HepG2 (cell line): ENCODE results near the gene AUP1. TPM values are rescaled to one million over a fixed set of nuclear protein-coding genes. Genes with fewer than 3 reads are reported as not detected.

Source experiments
- BORCS8-MEF2B ChIP-seq: sonication (generic); formaldehyde crosslinking; IDR thresholded peaks from 2 replicates; pipeline ENCODE4 v1.8.0; 2022; ENCODE audit warnings: mild to moderate bottlenecking, missing genetic modification reagents
- CEBPG ChIP-seq: IDR thresholded peaks from 2 replicates; pipeline ENCODE4 v1.6.1; 2016
- ESRRA ChIP-seq: sonication (generic); formaldehyde crosslinking; IDR thresholded peaks from 2 replicates; pipeline ENCODE4 v1.5.1; 2020; ENCODE audit warnings: mild to moderate bottlenecking, low read depth, missing genetic modification reagents
- FOSL1 ChIP-seq: sonication (generic); formaldehyde crosslinking; IDR thresholded peaks from 2 replicates; pipeline ENCODE4 v1.9.0; 2021; ENCODE audit warnings: missing genetic modification reagents, borderline replicate concordance
- GFI1 ChIP-seq: sonication (generic); formaldehyde crosslinking; IDR thresholded peaks from 2 replicates; pipeline ENCODE4 v1.5.0; 2020; ENCODE audit warnings: missing genetic modification reagents, mild to moderate bottlenecking, borderline replicate concordance
- HHEX ChIP-seq: IDR thresholded peaks from 2 replicates; pipeline ENCODE4 v1.6.1; 2016; ENCODE audit warnings: control low read depth
- KLF6 ChIP-seq: IDR thresholded peaks from 2 replicates; pipeline ENCODE4 v1.8.0; 2016; ENCODE audit warnings: missing biosample characterization, missing genetic modification reagents
- MED1 ChIP-seq: sonication (generic); formaldehyde crosslinking; IDR thresholded peaks from 2 replicates; pipeline ENCODE4 v1.4.0; 2020; ENCODE audit warnings: missing genetic modification reagents
- PITX1 ChIP-seq: sonication (generic); formaldehyde crosslinking; IDR thresholded peaks from 2 replicates; pipeline ENCODE4 v1.5.1; 2020; ENCODE audit warnings: mild to moderate bottlenecking, missing genetic modification reagents
- RAD21 ChIP-seq: fragments of 450-650 bp; formaldehyde crosslinking; IDR thresholded peaks from 2 replicates; pipeline ENCODE4 v1.5.0; 2020; ENCODE audit warnings: mild to moderate bottlenecking
- SP4 ChIP-seq: sonication (generic); formaldehyde crosslinking; IDR thresholded peaks from 2 replicates; pipeline ENCODE4 v1.8.1; 2023; ENCODE audit warnings: mild to moderate bottlenecking, missing genetic modification reagents
- TARDBP ChIP-seq: sonication (generic); formaldehyde crosslinking; IDR thresholded peaks from 2 replicates; pipeline ENCODE4 v1.8.0; 2022; ENCODE audit warnings: mild to moderate bottlenecking, missing genetic modification reagents
- TGIF2 ChIP-seq: IDR thresholded peaks from 2 replicates; pipeline ENCODE4 v1.6.1; 2016; ENCODE audit warnings: control low read depth, missing compliant biosample characterization
- ZBTB42 ChIP-seq: sonication (generic); formaldehyde crosslinking; IDR thresholded peaks from 2 replicates; pipeline ENCODE4 v1.5.0; 2020; ENCODE audit warnings: mild to moderate bottlenecking, missing genetic modification reagents
- ZNF605 ChIP-seq: sonication (generic); formaldehyde crosslinking; IDR thresholded peaks from 2 replicates; pipeline ENCODE4 v1.8.0; 2022; ENCODE audit warnings: mild to moderate bottlenecking, missing genetic modification reagents
- ZNF644 ChIP-seq: IDR thresholded peaks from 2 replicates; pipeline ENCODE4 v1.6.1; 2016; ENCODE audit warnings: low read depth
- ZNF709 ChIP-seq: sonication (generic); formaldehyde crosslinking; IDR thresholded peaks from 2 replicates; pipeline ENCODE4 v1.5.0; 2020; ENCODE audit warnings: mild to moderate bottlenecking, missing genetic modification reagents
- ZNF788 ChIP-seq: sonication (generic); formaldehyde crosslinking; IDR thresholded peaks from 2 replicates; pipeline ENCODE4 v1.5.0; 2020; ENCODE audit warnings: mild to moderate bottlenecking, missing genetic modification reagents, borderline replicate concordance
- polyA plus RNA-seq, 8 experiments: library from polyadenylated mRNA; depleted of rRNA in 3 of 8; stranded (reverse) in 7 of 8; unstranded in 1 of 8; fragments of >200 nt; fragmentation: Illumina TruSeq in 4 of 8; extraction: Trizol in 4 of 8; gene quantifications; 2 replicates each; pipeline versions ENCODE4 v1.2.1 to v1.2.3, GENCODE V29; 2011 to 2016; ENCODE audit warnings: low read depth in 4 of 8, missing spikeins in 1 of 8, mixed read lengths in 1 of 8; ENCODE audit not compliant: insufficient read depth in 1 of 8
- total RNA-seq, 5 experiments: library from RNA; depleted of rRNA; stranded (reverse); fragments of >200 nt; fragmentation: Illumina TruSeq; extraction: Trizol; gene quantifications; 2 replicates each; pipeline ENCODE4 v1.2.3, GENCODE V29; 2016; ENCODE audit warnings: low read depth in 1 of 5
- TF ChIP-seq, protein P1 (sequence below): sonication (generic); formaldehyde crosslinking; IDR thresholded peaks from 2 replicates; pipeline ENCODE4 v1.4.0; 2020; ENCODE audit warnings: missing genetic modification reagents
- TF ChIP-seq, protein P2 (sequence below): IDR thresholded peaks from 2 replicates; pipeline ENCODE4 v1.6.1; 2016; ENCODE audit warnings: mild to moderate bottlenecking
- TF ChIP-seq, protein P3 (sequence below): sonication (generic); formaldehyde crosslinking; IDR thresholded peaks from 2 replicates; pipeline ENCODE4 v1.5.0; 2020; ENCODE audit warnings: mild to moderate bottlenecking, missing genetic modification reagents
- TF ChIP-seq, protein P4 (sequence below): sonication (generic); formaldehyde crosslinking; IDR thresholded peaks from 2 replicates; pipeline ENCODE4 v1.4.0; 2020; ENCODE audit warnings: missing genetic modification reagents

Gene AUP1
- total and polyA plus RNA-seq, 2 of the 13 experiments (the other 11 are each of a cell fraction or from before 2014, with no cell fraction given) = 174 to 267 TPM

DNA sequence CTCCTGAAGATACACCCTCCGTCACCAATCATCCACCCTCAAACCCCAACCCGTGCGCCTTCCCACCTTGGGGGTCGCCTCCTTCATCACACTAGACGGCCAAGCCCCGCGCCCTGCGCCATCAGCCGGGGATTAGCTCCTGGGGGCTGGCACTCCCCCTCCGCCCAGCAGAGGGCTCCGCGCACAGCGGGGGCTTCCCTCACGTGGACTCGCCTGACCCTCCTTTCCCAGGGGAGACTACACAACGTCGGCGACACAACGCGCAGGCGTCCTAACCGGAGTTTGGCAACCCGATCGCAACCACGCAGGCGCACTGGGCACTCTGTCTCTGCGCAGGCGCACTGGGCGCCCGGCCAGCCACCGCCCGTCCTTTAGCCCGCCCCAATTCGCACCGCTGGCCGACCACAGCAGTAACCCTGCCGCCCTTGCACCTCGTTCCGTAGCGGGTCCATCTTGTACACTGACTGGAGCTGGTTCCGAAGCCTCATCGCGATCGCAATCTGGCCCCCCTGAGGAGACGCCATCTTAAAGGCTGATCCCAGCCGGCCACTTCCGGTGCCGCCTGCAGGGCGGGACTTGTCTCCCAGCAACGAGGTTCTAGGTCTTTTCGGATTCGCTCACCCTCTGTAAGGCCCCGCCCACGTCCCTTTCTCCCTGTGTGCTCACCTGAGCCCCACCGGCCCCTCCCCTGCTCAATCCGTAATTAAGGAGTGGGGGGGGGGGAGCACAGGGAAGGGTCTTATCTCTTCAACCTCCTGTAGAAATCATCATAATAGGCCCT is 22.2 kb downstream of the AUP1 start, which contains the start of gene PCGF1 (continued):
- TF ChIP-seq, protein P1, sequence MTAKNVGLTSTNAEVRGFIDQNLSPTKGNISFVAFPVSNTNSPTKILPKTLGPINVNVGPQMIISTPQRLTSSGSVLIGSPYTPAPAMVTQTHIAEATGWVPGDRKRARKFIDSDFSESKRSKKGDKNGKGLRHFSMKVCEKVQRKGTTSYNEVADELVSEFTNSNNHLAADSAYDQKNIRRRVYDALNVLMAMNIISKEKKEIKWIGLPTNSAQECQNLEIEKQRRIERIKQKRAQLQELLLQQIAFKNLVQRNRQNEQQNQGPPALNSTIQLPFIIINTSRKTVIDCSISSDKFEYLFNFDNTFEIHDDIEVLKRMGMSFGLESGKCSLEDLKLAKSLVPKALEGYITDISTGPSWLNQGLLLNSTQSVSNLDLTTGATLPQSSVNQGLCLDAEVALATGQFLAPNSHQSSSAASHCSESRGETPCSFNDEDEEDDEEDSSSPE (CRISPR knock-in tag) = peak; percentile 85; the same call in 1 of the 2 replicates
- TF ChIP-seq ZNF788 (CRISPR knock-in tag) = peak; percentile 95
- peak; percentile 82 for TF ChIP-seq MED1
- TF ChIP-seq, protein P2, sequence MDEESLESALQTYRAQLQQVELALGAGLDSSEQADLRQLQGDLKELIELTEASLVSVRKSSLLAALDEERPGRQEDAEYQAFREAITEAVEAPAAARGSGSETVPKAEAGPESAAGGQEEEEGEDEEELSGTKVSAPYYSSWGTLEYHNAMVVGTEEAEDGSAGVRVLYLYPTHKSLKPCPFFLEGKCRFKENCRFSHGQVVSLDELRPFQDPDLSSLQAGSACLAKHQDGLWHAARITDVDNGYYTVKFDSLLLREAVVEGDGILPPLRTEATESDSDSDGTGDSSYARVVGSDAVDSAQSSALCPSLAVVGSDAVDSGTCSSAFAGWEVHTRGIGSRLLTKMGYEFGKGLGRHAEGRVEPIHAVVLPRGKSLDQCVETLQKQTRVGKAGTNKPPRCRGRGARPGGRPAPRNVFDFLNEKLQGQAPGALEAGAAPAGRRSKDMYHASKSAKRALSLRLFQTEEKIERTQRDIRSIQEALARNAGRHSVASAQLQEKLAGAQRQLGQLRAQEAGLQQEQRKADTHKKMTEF (CRISPR knock-in tag) = peak; percentile 84
- peak; percentile 7; the same call in 1 of the 2 replicates for TF ChIP-seq HHEX (CRISPR knock-in tag)
- no peak for TF ChIP-seq FOSL1
- TF ChIP-seq ESRRA (CRISPR knock-in tag) = peak; percentile 71
- TF ChIP-seq CEBPG (CRISPR knock-in tag) = peak; percentile 80
- peak; percentile 97 for TF ChIP-seq PITX1 (CRISPR knock-in tag)
- TF ChIP-seq RAD21 (CRISPR knock-in tag) = peak; percentile 89
- peak; percentile 50 for TF ChIP-seq KLF6 (CRISPR knock-in tag)
- TF ChIP-seq BORCS8-MEF2B (CRISPR knock-in tag) = peak; percentile 53
- TF ChIP-seq ZNF644 (CRISPR knock-in tag) = 0 out of 2 replicates have a peak, but pooled peaks have one; percentile 42
- no peak; the same call in 1 of the 2 replicates for TF ChIP-seq TARDBP
- peak; percentile 84; the same call in 1 of the 2 replicates for TF ChIP-seq ZBTB42
- TF ChIP-seq, protein P3, sequence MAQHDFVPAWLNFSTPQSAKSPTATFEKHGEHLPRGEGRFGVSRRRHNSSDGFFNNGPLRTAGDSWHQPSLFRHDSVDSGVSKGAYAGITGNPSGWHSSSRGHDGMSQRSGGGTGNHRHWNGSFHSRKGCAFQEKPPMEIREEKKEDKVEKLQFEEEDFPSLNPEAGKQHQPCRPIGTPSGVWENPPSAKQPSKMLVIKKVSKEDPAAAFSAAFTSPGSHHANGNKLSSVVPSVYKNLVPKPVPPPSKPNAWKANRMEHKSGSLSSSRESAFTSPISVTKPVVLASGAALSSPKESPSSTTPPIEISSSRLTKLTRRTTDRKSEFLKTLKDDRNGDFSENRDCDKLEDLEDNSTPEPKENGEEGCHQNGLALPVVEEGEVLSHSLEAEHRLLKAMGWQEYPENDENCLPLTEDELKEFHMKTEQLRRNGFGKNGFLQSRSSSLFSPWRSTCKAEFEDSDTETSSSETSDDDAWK (CRISPR knock-in tag) = no peak
- peak; percentile 66 for TF ChIP-seq ZNF605 (CRISPR knock-in tag)
- TF ChIP-seq, protein P4, sequence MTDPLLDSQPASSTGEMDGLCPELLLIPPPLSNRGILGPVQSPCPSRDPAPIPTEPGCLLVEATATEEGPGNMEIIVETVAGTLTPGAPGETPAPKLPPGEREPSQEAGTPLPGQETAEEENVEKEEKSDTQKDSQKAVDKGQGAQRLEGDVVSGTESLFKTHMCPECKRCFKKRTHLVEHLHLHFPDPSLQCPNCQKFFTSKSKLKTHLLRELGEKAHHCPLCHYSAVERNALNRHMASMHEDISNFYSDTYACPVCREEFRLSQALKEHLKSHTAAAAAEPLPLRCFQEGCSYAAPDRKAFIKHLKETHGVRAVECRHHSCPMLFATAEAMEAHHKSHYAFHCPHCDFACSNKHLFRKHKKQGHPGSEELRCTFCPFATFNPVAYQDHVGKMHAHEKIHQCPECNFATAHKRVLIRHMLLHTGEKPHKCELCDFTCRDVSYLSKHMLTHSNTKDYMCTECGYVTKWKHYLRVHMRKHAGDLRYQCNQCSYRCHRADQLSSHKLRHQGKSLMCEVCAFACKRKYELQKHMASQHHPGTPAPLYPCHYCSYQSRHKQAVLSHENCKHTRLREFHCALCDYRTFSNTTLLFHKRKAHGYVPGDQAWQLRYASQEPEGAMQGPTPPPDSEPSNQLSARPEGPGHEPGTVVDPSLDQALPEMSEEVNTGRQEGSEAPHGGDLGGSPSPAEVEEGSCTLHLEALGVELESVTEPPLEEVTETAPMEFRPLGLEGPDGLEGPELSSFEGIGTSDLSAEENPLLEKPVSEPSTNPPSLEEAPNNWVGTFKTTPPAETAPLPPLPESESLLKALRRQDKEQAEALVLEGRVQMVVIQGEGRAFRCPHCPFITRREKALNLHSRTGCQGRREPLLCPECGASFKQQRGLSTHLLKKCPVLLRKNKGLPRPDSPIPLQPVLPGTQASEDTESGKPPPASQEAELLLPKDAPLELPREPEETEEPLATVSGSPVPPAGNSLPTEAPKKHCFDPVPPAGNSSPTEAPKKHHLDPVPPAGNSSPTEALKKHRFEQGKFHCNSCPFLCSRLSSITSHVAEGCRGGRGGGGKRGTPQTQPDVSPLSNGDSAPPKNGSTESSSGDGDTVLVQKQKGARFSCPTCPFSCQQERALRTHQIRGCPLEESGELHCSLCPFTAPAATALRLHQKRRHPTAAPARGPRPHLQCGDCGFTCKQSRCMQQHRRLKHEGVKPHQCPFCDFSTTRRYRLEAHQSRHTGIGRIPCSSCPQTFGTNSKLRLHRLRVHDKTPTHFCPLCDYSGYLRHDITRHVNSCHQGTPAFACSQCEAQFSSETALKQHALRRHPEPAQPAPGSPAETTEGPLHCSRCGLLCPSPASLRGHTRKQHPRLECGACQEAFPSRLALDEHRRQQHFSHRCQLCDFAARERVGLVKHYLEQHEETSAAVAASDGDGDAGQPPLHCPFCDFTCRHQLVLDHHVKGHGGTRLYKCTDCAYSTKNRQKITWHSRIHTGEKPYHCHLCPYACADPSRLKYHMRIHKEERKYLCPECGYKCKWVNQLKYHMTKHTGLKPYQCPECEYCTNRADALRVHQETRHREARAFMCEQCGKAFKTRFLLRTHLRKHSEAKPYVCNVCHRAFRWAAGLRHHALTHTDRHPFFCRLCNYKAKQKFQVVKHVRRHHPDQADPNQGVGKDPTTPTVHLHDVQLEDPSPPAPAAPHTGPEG (CRISPR knock-in tag) = peak; percentile 90
- no peak for TF ChIP-seq GFI1 (CRISPR knock-in tag)
- TF ChIP-seq ZNF709 = peak; percentile 93
- peak; percentile 82 for TF ChIP-seq TGIF2 (CRISPR knock-in tag)
- peak; percentile 89 for TF ChIP-seq SP4 (CRISPR knock-in tag)
